ENCODE data around the gene EHMT1. TPM values are rescaled to one million over a fixed set of nuclear protein-coding genes. Genes with fewer than 3 reads are reported as not detected.

EHMT1 gene
- total and polyA plus RNA-seq, 2 of the 13 experiments (the other 11 are each of a cell fraction or from before 2014, with no cell fraction given), result 23.0 to 27.1 TPM

GRCh38 chr9:137801023-137801319 is 182.2 kb downstream of the EHMT1 start:
- no peak for DNase-seq (ENCODE audit: low spot score)
- no peak overlapping the region for H3K9ac ChIP-seq (ENCODE audit: insufficient read depth, low read depth, low read length)
- ChIA-PET CTCF (ENCODE audit: low intra/inter-chr PET ratio, low total read pairs) (no interaction called here), POLR2A (no interaction called here)
- 89% methylated on average over 2 of the region's 7 CpGs for WGBS (ENCODE audit: low lambda C conversion rate)
- intact Hi-C loops (cut with micrococcal nuclease; ENCODE audit: unreplicated experiment), result no loop called here
- H3K4me1 ChIP-seq (ENCODE audit: insufficient read depth, low read length), result no peaks in the 10 kb centered on the region
- no peak overlapping the region for H3K4me2 ChIP-seq (ENCODE audit: low read depth, low read length)
- no TSS peak for BruUV-seq (replicated peaks)
- no peak overlapping the region for H3K4me3 ChIP-seq (replicated peaks in 1 of 3; ENCODE audit: insufficient read depth in 1 of 3, low read depth in 2 of 3, low read length in 3 of 3)
- in situ Hi-C loops (cut with HindIII; ENCODE audit: extremely low pct_ligation_motif_present, low pct_unique_long_range_greater_than_20kb), result no loop called here
- H3K27me3 ChIP-seq (ENCODE audit: control insufficient read depth in 1 of 2, insufficient read depth in 2 of 2, low read length in 2 of 2), result no peaks in the 10 kb centered on the region
- no peak for ATAC-seq
- no peak for FAIRE-seq
- H3K36me3 ChIP-seq (replicated peaks in 1 of 2; ENCODE audit: control insufficient read depth in 1 of 2, insufficient read depth in 2 of 2, low read length in 2 of 2), result peaks cover 22 to 49% of the 10 kb centered on the region in 2 experiments; a peak in 4 of 5 replicates
- H4K20me1 ChIP-seq (ENCODE audit: insufficient read depth, low read length), result no peaks in the 10 kb centered on the region
- no peak overlapping the region for H3K27ac ChIP-seq (ENCODE audit: extremely low read length, insufficient read depth, low read length)
- no peaks in the 10 kb centered on the region for H3K79me2 ChIP-seq (ENCODE audit: insufficient read depth, low read length)
- H3K9me3 ChIP-seq (ENCODE audit: low read length), result no peaks in the 10 kb centered on the region
- TF ChIP-seq ZNF609 (CRISPR knock-in tag; IDR thresholded peaks at IDR 0.05; ENCODE audit: borderline replicate concordance) (no peak), ZNF75D (CRISPR knock-in tag; IDR thresholded peaks at IDR 0.05; ENCODE audit: borderline replicate concordance) (no peak), CC2D1A (CRISPR knock-in tag; IDR thresholded peaks at IDR 0.05) (no peak), ETV6 (CRISPR knock-in tag; conservative IDR thresholded peaks at IDR 0.05) (no peak), SCMH1 (CRISPR knock-in tag; IDR thresholded peaks at IDR 0.05; ENCODE audit: borderline replicate concordance) (no peak)
- no peak overlapping the region for H2AFZ ChIP-seq (ENCODE audit: low read length)

Data from HepG2 (cell line).